Vagina (tissue), 2 donors: ENCODE measurements around the gene LRPPRC. TPM values are rescaled to one million over a fixed set of nuclear protein-coding genes. Genes with fewer than 3 reads are reported as not detected.

ENCODE experiments used
- DNase-seq, 2 donors: peaks; one replicate each; pipeline ENCODE4 v3.0.0-alpha.2; 2017; ENCODE audit errors: extremely low spot score in 2 of 2
- H3K27ac ChIP-seq: fragments of 200-600 bp; sonication (generic); one replicate; pipeline ENCODE4 v1.5.1; 2019
- H3K27me3 ChIP-seq: fragments of 200-600 bp; sonication (generic); one replicate; pipeline ENCODE4 v1.5.1; 2019
- H3K36me3 ChIP-seq, 2 donors: fragments of 200-600 bp; sonication (generic); one replicate each; pipeline ENCODE4 v1.5.1; 2017 to 2019
- H3K4me1 ChIP-seq: fragments of 200-600 bp; sonication (generic); one replicate; pipeline ENCODE4 v1.5.1; 2019
- H3K4me3 ChIP-seq, 2 donors: fragments of 200-600 bp; sonication (generic); 1 replicate in 1 of 2; 2 replicates in 1 of 2; pipeline ENCODE4 v1.5.1; 2016 to 2019
- H3K9me3 ChIP-seq: fragments of 200-600 bp; sonication (generic); one replicate; pipeline ENCODE4 v1.5.1; 2019
- POLR2A ChIP-seq, 2 donors: fragments of 450-650 bp; IDR thresholded peaks; one replicate each; pipeline ENCODE4 v1.6.1; 2017; ENCODE audit warnings: antibody characterized with exemption in 2 of 2, mild to moderate bottlenecking in 2 of 2, moderate library complexity in 2 of 2
- POLR2AphosphoS5 ChIP-seq, 2 donors: sonication (generic); formaldehyde crosslinking; IDR thresholded peaks; one replicate each; pipeline ENCODE4 v1.9.0; 2017; ENCODE audit warnings: antibody characterized with exemption in 2 of 2, mild to moderate bottlenecking in 2 of 2, low read depth in 1 of 2; ENCODE audit not compliant: insufficient read depth in 1 of 2
- intact Hi-C: fragments of 100-400 bp; cut with DNase I; formaldehyde crosslinking; loops from one replicate; pipeline ENCODE4 v1.15.1; 2023
- total RNA-seq: library from RNA; depleted of rRNA; stranded (reverse); fragments of >200 nt; gene quantifications from one replicate; pipeline ENCODE4 v1.2.3, GENCODE V29; 2016
- TF ChIP-seq, protein P1 (sequence below), 3 experiments: fragments of 450-650 bp in 2 of 3; fragments of 200-600 bp in 1 of 3; sonication (generic) in 1 of 3; IDR thresholded peaks; one replicate each; pipeline ENCODE4 v1.5.1; 2017 to 2019; ENCODE audit warnings: antibody characterized with exemption in 3 of 3, mild to moderate bottlenecking in 2 of 3, moderate library complexity in 2 of 3

The LRPPRC gene
- total RNA-seq = 35.4 TPM

- H3K27me3 ChIP-seq = no peaks in the 10 kb centered on the region
- H3K4me3 ChIP-seq = peak within 1 kb of the TSS; percentile 86 to 89
- no peaks in the 10 kb centered on the region for H3K36me3 ChIP-seq
- no peaks in the 10 kb centered on the region for H3K9me3 ChIP-seq
- peaks cover 43% of the 10 kb centered on the region for H3K4me1 ChIP-seq
- intact Hi-C loops = no loop called here
- peak in 1 of 2 donors; percentile 95 for DNase-seq
- TF ChIP-seq, protein P1, sequence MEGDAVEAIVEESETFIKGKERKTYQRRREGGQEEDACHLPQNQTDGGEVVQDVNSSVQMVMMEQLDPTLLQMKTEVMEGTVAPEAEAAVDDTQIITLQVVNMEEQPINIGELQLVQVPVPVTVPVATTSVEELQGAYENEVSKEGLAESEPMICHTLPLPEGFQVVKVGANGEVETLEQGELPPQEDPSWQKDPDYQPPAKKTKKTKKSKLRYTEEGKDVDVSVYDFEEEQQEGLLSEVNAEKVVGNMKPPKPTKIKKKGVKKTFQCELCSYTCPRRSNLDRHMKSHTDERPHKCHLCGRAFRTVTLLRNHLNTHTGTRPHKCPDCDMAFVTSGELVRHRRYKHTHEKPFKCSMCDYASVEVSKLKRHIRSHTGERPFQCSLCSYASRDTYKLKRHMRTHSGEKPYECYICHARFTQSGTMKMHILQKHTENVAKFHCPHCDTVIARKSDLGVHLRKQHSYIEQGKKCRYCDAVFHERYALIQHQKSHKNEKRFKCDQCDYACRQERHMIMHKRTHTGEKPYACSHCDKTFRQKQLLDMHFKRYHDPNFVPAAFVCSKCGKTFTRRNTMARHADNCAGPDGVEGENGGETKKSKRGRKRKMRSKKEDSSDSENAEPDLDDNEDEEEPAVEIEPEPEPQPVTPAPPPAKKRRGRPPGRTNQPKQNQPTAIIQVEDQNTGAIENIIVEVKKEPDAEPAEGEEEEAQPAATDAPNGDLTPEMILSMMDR (IDR thresholded peaks at IDR 0.05) = no peak
- TF ChIP-seq POLR2AphosphoS5 (IDR thresholded peaks at IDR 0.05; ENCODE audit: insufficient read depth in 1 of 2, low read depth in 1 of 2) = peak; percentile 89 to 99
- TF ChIP-seq POLR2A (IDR thresholded peaks at IDR 0.05) = peak; percentile 32 to 68
- peak within 1 kb of the TSS; percentile 84 for H3K27ac ChIP-seq
Observed at GRCh38 chr2:43995733-43996533, at the start of gene LRPPRC. TSS of gene LRPPRC (minus strand) at chr2:43995989. CDS start at chr2:43995947, 42 bp downstream.

- H3K27ac ChIP-seq = no peak overlapping the region
- H3K27me3 ChIP-seq = no peaks in the 10 kb centered on the region
- TF ChIP-seq, protein P1 (IDR thresholded peaks at IDR 0.05) = no peak
- TF ChIP-seq POLR2AphosphoS5 (IDR thresholded peaks at IDR 0.05; ENCODE audit: insufficient read depth in 1 of 2, low read depth in 1 of 2) = no peak
- TF ChIP-seq POLR2A (IDR thresholded peaks at IDR 0.05) = no peak
- H3K36me3 ChIP-seq = no peaks in the 10 kb centered on the region
- H3K4me3 ChIP-seq = no peak overlapping the region
- no peak for DNase-seq
- no peaks in the 10 kb centered on the region for H3K9me3 ChIP-seq
- H3K4me1 ChIP-seq = peaks cover 6% of the 10 kb centered on the region
- intact Hi-C loops = loop anchor here (10.0 kb wide), 1 partner anchor 910 kb away; no protein-coding TSS in a partner anchor
Observed at GRCh38 chr2:44045061-44045460, 49.3 kb upstream of the LRPPRC start.

- no peaks in the 10 kb centered on the region for H3K9me3 ChIP-seq
- peak in 1 of 2 donors; percentile 87 for DNase-seq
- no peak overlapping the region for H3K27ac ChIP-seq
- H3K27me3 ChIP-seq = no peaks in the 10 kb centered on the region
- TF ChIP-seq, protein P1 (IDR thresholded peaks at IDR 0.05) = peak in 2 of 3 experiments; percentile 59 to 80
- TF ChIP-seq POLR2AphosphoS5 (IDR thresholded peaks at IDR 0.05; ENCODE audit: insufficient read depth in 1 of 2, low read depth in 1 of 2) (peak in 1 of 2 donors; percentile 37), POLR2A (IDR thresholded peaks at IDR 0.05) (no peak)
- H3K36me3 ChIP-seq = no peaks in the 10 kb centered on the region
- H3K4me3 ChIP-seq = no peak overlapping the region
- H3K4me1 ChIP-seq = peaks cover 6% of the 10 kb centered on the region
- intact Hi-C loops = loop anchor here (10.0 kb wide), 1 partner anchor 910 kb away; no protein-coding TSS in a partner anchor
Observed at GRCh38 chr2:44044281-44044720, 48.5 kb upstream of the LRPPRC start.

GRCh38 chr2:44040365-44040764 is 44.6 kb upstream of the LRPPRC start:
- no peak for TF ChIP-seq POLR2A (IDR thresholded peaks at IDR 0.05)
- no peak for TF ChIP-seq POLR2AphosphoS5 (IDR thresholded peaks at IDR 0.05; ENCODE audit: insufficient read depth in 1 of 2, low read depth in 1 of 2)
- TF ChIP-seq, protein P1 (IDR thresholded peaks at IDR 0.05) = no peak
- intact Hi-C loops = loop anchor here (10.0 kb wide), 1 partner anchor 914 kb away; no protein-coding TSS in a partner anchor
- Histone ChIP-seq H3K4me3 (no peak overlapping the region), H3K36me3 (no peaks in the 10 kb centered on the region), H3K27ac (no peak overlapping the region), H3K27me3 (no peaks in the 10 kb centered on the region), H3K4me1 (peaks cover 6% of the 10 kb centered on the region), H3K9me3 (no peaks in the 10 kb centered on the region)
- no peak for DNase-seq

DNA sequence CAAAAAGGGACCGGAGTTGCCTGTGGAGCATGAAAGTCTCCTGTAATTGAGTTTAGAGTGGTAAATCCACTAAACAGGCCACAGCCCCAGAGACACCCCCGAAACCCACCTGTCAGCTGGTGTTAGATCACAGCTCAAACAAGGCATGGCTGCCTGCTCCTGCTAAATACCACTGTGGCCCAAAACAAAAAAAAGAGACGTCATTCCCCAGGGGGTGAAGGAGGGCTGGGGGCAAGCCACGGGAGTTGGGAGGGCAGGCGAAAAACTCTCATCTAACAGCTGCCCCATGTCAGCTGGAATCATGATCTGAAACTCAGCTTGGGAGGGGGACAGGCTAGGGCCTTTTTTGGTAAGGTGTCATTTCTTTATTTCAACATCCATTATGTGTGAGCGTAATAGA is 42.5 kb upstream of the LRPPRC start:
- no peaks in the 10 kb centered on the region for H3K4me1 ChIP-seq
- TF ChIP-seq, protein P1 (IDR thresholded peaks at IDR 0.05) = no peak
- TF ChIP-seq POLR2A (IDR thresholded peaks at IDR 0.05) (no peak), POLR2AphosphoS5 (IDR thresholded peaks at IDR 0.05; ENCODE audit: insufficient read depth in 1 of 2, low read depth in 1 of 2) (no peak)
- H3K9me3 ChIP-seq = no peaks in the 10 kb centered on the region
- no peak for DNase-seq
- H3K4me3 ChIP-seq = no peak overlapping the region
- H3K36me3 ChIP-seq = no peaks in the 10 kb centered on the region
- H3K27me3 ChIP-seq = no peaks in the 10 kb centered on the region
- intact Hi-C loops = no loop called here
- no peak overlapping the region for H3K27ac ChIP-seq
